Activated CD8-positive, alpha-beta memory T cell treated with anti-CD3 and anti-CD28 coated beads, Interleukin-2, amount 50 U/mL, for 48 hours (primary cell): ENCODE measurements around the gene KCNQ2.

Experiments used
- DNase-seq: peaks from one replicate; pipeline ENCODE4 v3.0.0-alpha.2; 2020

The KCNQ2 gene

GRCh38 chr20:63432577-63433325 is 39.7 kb downstream of the KCNQ2 start:
- no peak for DNase-seq

GRCh38 chr20:63431944-63432343 is 40.5 kb downstream of the KCNQ2 start:
- DNase-seq: no peak

DNA sequence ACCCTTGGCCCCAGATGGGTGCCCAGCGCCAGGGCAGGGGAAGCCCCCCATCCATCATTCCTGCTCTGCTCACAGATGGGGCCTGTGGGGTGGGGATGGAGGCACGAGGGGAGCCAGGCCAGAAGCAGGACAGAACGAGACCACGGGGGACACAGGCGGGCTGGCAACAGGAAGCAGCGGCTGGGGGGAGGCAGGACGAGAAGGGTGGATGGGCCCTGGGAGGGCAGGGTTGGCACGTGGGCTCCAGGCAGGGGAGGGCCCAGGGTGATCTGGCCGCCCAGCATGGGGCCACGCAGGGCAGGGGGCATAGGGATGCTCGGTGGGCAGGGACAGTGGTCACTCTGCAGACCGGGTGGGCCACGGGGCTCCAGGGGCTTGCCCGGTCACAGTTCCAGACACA is 41.6 kb downstream of the KCNQ2 start:
- no peak for DNase-seq

GRCh38 chr20:63429992-63430391 is 42.5 kb downstream of the KCNQ2 start:
- DNase-seq: no peak

DNA sequence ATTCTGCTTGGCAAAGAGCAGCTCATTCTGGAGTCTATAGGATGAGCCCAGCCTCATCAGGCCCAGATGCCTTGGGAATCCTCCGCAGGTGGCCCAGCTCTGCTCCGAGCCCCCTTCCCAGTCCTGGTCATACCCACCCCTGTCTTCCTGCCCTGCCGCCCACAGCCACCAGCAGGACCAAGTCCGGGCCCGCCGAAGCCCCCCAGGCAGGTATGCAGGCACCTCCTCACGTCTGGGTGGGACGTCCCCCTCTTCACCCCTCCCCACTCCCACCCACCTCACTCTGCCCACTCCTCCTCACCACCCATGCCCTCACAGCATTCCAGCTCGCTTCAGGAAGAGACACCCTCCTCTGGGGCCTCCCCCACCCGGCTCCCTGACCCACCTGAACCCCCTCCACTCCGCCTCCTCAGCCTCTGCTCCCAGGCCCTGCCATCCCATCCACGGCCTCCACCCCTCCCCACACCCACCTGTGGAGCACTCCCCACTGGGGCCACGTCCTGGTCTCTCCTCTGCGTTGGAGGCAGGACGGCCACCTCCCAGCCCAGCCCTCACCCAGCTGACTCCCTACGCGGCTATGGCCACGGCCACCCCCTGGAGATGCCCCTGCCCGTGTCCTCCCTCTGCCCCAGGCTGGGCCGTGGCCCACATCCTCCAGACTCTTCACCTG is 43.4 kb downstream of the KCNQ2 start:
- no peak for DNase-seq

DNA sequence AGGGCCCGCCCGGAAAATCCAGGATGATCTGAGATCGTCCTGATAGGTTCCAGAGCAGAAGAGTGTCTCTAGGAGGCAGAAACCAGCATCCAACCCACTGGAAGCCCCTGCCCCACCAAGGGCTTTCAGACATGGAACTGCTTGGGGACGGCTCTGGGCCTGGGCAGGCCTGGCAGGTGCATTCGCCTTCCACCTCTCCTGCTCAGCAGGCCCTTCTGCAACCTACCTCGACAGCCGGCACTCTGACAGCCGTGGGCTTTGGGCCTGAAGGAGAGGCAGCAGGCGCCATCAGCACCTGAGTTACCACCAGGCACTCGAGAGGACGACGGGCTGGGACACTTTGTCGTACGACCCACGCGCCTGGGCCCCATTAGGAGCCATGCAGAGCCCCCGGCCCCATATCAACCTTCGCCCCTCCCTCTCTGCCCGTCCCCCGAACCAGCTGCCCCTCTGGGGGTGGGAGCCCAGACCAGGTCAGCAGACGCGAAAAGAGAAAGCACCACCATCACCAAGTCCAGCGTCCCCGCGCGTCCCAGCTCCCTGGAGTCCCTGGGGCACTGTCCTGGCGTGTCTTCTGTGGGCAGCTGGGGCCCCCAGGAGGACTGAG is 44.6 kb downstream of the KCNQ2 start:
- no peak for DNase-seq

DNA sequence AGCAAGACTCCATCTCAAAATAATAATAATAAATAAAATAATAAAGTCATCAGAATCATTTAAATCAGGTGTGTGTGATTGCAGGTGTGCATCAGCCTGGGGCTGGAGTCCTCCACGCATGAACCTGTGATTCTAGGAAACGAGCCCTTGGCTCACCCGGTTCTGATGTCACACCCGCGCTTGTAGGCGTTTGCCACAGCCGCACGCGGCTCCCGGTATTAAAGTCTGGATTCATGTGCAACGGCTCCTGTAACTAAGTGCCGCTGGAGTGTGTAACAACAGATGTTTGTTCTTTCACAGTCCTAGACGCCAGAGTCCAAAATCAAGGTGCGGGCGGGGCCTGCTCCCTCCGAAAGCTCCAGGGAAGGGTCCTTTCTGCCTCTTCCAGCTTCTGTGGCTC is 45.2 kb downstream of the KCNQ2 start:
- DNase-seq: no peak

DNA sequence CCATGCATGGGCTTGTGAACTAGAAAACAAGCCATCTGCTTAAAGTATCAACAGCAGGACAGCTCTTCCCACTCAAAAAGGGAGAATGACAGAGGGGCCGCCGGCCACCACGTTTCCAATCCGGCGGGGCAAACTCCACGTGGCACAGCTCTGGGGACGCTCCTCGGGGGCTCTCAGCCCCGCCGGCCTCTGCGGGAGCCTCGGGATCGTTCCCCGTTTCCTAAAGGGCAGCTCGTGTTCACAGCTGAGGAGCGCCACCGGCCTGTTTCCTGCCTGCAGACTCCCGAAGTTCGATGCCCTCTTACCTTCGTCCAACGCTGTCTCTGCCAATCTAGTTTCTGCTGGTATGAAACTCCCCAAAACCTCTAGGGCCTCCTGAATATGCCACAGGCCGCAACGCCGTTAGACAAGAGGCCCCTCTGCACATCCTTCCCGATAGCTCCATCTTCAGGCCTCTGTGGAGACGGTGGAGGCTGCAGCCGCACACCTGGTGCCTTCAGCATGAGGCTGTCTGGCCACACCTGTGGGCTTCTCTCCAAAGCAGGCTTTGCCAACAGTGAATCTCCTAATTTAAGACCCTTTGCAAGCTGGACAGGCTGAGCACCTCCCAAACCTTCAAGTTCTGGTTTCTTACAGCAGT is 46.5 kb downstream of the KCNQ2 start:
- no peak for DNase-seq

GRCh38 chr20:63424613-63425012 is 47.8 kb downstream of the KCNQ2 start:
- DNase-seq: no peak

DNA sequence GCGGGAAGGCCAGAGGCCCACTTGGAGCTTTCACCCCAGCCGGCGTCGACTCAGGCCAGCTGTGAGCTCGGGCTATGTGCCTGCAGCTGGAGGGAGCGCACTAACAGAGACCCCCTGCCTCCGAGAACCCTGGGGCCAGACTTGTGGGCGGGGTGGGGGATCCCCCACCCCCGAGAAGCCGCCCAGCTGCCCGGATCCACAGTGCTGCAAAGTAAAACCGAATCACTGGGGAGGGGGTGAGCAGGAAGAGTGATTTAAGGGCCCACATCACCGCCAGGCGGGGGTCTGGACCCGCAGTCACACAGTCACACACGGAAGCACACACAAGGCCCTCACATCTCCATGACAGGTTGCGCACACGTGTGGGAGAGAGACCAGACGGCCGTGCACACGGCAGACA is 48.7 kb downstream of the KCNQ2 start:
- no peak for DNase-seq

DNA sequence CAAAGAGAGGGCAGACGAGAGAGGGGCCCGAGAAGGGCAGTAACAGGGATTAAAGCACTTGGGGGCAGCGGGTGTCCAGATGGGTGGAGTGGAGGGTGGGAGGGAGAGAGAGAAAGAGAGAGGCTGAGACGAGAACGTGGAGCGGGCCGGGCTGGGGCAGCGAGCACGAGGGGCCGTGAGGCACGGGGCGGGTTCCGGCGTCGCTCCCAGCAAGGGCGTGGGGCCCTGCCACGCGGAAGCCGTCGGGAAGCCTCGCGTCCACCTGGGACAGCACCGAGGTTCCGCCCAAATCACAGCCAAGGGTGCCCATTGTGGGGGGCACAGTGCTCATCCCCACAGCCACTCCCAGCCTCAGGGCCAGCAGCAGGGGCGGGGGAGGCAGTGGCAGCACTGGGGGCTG is 49.8 kb downstream of the KCNQ2 start:
- DNase-seq: no peak

GRCh38 chr20:63421913-63422312 is 50.5 kb downstream of the KCNQ2 start:
- DNase-seq: no peak

GRCh38 chr20:63421094-63421692 is 51.3 kb downstream of the KCNQ2 start:
- DNase-seq: no peak

DNA sequence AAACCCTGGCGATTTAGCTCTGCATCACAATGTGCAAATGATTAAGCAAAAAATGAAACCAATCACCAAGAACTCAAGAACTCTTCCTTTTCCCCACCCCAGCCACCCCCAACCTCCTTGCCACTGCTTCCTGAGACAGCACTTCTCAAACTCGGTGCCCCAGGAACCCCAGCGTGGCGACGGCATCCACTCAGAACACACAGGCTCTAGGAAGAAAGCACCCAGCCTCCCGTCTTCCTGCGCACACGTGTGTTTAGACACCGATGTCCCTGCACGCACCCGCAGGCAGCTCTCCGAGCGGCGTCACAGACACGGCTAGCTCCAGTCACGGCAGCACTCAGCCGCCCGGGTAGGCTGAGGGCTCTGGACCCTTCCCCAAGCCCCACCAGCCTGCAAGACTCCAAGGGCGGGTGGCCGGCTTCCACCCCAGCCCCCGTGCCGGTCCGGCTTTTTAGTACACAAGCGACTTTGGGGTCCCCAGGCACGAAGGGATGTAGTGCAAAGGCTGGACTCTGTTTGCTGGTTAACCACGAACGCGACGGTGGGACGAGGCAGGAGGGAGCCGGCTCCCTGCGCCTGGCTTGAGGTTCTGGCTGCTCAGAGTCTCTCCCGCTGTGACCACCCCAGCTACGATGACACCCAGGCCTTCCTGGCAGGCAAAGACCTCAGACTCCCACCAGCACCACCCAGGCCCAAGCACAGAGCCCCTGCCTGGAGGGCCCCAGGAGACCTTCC is 51.9 kb downstream of the KCNQ2 start:
- no peak for DNase-seq

GRCh38 chr20:63419299-63419698 is 53.2 kb downstream of the KCNQ2 start:
- no peak for DNase-seq

- DNase-seq: no peak
Measured at GRCh38 chr20:63418617-63419016, 53.8 kb downstream of the KCNQ2 start.

DNA sequence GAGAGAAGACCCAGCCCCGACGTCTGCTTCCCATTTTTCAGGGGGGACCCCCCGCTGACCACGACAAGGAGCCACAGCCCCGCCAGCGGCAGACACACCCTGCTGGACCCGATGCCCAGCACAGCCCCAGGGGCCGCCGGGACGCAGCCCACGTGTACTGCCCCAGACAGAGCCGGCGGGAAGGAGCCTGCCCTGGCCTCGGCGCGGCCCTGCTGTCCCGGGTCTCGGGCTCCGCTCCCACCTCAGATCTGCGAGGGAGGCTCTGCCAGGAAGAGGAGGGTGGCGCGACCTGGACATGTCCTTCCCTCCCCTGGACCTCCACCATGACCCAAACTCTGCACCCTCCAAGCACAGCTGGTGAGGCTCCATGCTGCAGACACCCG is 54.7 kb downstream of the KCNQ2 start:
- DNase-seq: no peak

- DNase-seq: no peak
Measured at GRCh38 chr20:63417097-63417737, 55.2 kb downstream of the KCNQ2 start.

GRCh38 chr20:63416631-63417030 is 55.8 kb downstream of the KCNQ2 start:
- DNase-seq: no peak

GRCh38 chr20:63415647-63416391 is 56.6 kb downstream of the KCNQ2 start:
- no peak for DNase-seq

DNA sequence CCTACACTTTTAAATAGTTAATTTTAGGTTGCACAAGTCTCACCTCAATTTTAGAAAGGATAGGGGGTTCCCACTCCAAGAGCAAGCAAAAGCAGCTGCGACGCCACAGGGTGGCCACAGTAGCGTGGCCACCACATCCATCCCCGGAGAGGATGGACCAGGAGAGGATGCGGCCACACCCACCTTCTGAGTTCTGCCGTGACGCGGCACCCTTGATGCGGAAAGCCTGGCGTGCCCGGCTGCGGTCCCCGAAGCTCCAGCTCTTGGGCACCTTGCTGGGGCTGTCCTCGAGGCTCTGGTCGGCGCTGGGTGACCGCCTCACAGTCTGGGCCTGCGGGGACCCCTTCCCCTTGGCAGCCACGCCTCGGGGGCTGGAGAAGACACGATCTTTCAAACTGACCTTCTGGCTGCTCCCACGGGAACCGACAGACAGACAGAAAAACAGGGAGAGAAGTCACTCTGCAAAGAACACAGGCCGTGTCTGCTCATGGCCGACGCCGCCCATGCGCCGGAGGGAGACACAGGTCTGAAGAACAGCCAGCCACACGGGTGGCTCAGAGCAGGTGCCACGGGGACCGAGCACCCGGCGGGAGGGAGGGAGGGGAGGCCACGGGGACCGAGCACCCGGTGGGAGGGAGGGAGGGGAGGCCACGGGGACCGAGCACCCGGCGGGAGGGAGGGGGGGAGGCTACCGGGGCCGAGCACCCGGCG is 57.6 kb downstream of the KCNQ2 start:
- no peak for DNase-seq
